Activated CD4-positive, CD25-positive, alpha-beta regulatory T cell treated with anti-CD3 and anti-CD28 coated beads, Interleukin-2, amount 50 U/mL, for 16 hours (primary cell): ENCODE results near the gene MST1R.

ENCODE experiments used
- DNase-seq: peaks from one replicate; pipeline ENCODE4 v3.0.0-alpha.2; 2020; ENCODE audit warnings: low read depth, low spot score

The MST1R gene

GRCh38 chr3:49877716-49878115 lies 26.0 kb downstream of the MST1R start:
- DNase-seq = no peak

- DNase-seq = no peak
These were observed 27.1 kb downstream of the MST1R start for GRCh38 chr3:49876567-49876966.

GRCh38 chr3:49873623-49874022 lies 30.1 kb downstream of the MST1R start:
- no peak for DNase-seq

- DNase-seq = no peak
These were observed 30.8 kb downstream of the MST1R start for GRCh38 chr3:49872801-49873281.

- no peak for DNase-seq
These were observed 32.0 kb downstream of the MST1R start for GRCh38 chr3:49871531-49872153.

- no peak for DNase-seq
These were observed 34.0 kb downstream of the MST1R start, which contains the start of gene CAMKV for GRCh38 chr3:49869525-49870126. Gene CAMKV (minus strand): TSS chr3:49869906. CDS start chr3:49862388, 7,518 bp downstream.

GRCh38 chr3:49868862-49869466 lies 34.7 kb downstream of the MST1R start:
- DNase-seq = no peak

GRCh38 chr3:49867871-49868321 lies 35.8 kb downstream of the MST1R start:
- DNase-seq = no peak

GRCh38 chr3:49867400-49867799 lies 36.3 kb downstream of the MST1R start:
- no peak for DNase-seq

GRCh38 chr3:49865198-49865784 lies 38.4 kb downstream of the MST1R start:
- no peak for DNase-seq

- DNase-seq = no peak
These were observed 39.2 kb downstream of the MST1R start for GRCh38 chr3:49864505-49864904.

- DNase-seq = no peak
These were observed 43.9 kb downstream of the MST1R start for GRCh38 chr3:49859576-49860305.

GRCh38 chr3:49856181-49857005 lies 47.3 kb downstream of the MST1R start, which contains the start of gene TRAIP:
Gene TRAIP (minus strand): TSS chr3:49856564. CDS start chr3:49856453, 111 bp downstream.
- peak; percentile 88 for DNase-seq

GRCh38 chr3:49855662-49856061 lies 48.0 kb downstream of the MST1R start:
- DNase-seq = no peak

- no peak for DNase-seq
These were observed 58.0 kb downstream of the MST1R start for GRCh38 chr3:49845694-49846093.

GRCh38 chr3:49844464-49845183 lies 59.0 kb downstream of the MST1R start:
- DNase-seq = no peak

GRCh38 chr3:49842843-49843517 lies 60.7 kb downstream of the MST1R start:
- no peak for DNase-seq

- DNase-seq = no peak
These were observed 61.9 kb downstream of the MST1R start for GRCh38 chr3:49841806-49842205.

GRCh38 chr3:49841126-49841696 lies 62.5 kb downstream of the MST1R start:
- no peak for DNase-seq
